T follicular helper cell (primary cell): Measurements from ENCODE around the gene NEGR1.

Source experiments
- DNase-seq: peaks from one replicate; pipeline ENCODE4 v3.0.0-alpha.2; 2020; ENCODE audit warnings: low read depth

The NEGR1 gene

GRCh38 chr1:71561206-71561605 lies 721.1 kb downstream of the NEGR1 start:
- no peak for DNase-seq

GRCh38 chr1:71559880-71560279 lies 722.5 kb downstream of the NEGR1 start:
- DNase-seq, result no peak

GRCh38 chr1:71557138-71557537 lies 725.2 kb downstream of the NEGR1 start:
- DNase-seq, result no peak

GRCh38 chr1:71548398-71548890 lies 733.9 kb downstream of the NEGR1 start:
- no peak for DNase-seq

GRCh38 chr1:71542155-71542554 lies 740.2 kb downstream of the NEGR1 start:
- DNase-seq, result no peak

- no peak for DNase-seq
Measured at GRCh38 chr1:71533950-71534349, 748.4 kb downstream of the NEGR1 start.

- DNase-seq, result no peak
Measured at GRCh38 chr1:71532343-71532742, 750.0 kb downstream of the NEGR1 start.

- no peak for DNase-seq
Measured at GRCh38 chr1:71526824-71527223, 755.5 kb downstream of the NEGR1 start.

- no peak for DNase-seq
Measured at GRCh38 chr1:71522721-71523120, 759.6 kb downstream of the NEGR1 start.

GRCh38 chr1:71521655-71522264 lies 760.6 kb downstream of the NEGR1 start:
- no peak for DNase-seq

GRCh38 chr1:71511505-71511904 lies 770.8 kb downstream of the NEGR1 start:
- DNase-seq, result no peak

- no peak for DNase-seq
Measured at GRCh38 chr1:71510725-71511124, 771.6 kb downstream of the NEGR1 start.

GRCh38 chr1:71509051-71509595 lies 773.2 kb downstream of the NEGR1 start:
- no peak for DNase-seq

GRCh38 chr1:71502006-71502405 lies 780.3 kb downstream of the NEGR1 start:
- no peak for DNase-seq

- DNase-seq, result no peak
Measured at GRCh38 chr1:71498542-71498941, 783.8 kb downstream of the NEGR1 start.

- DNase-seq, result no peak
Measured at GRCh38 chr1:71494163-71494562, 788.2 kb downstream of the NEGR1 start.

- DNase-seq, result no peak
Measured at GRCh38 chr1:71492298-71493041, 789.9 kb downstream of the NEGR1 start.

- DNase-seq, result no peak
Measured at GRCh38 chr1:71490432-71490831, 791.9 kb downstream of the NEGR1 start.

GRCh38 chr1:71488555-71489252 lies 793.6 kb downstream of the NEGR1 start:
- no peak for DNase-seq

- no peak for DNase-seq
Measured at GRCh38 chr1:71473331-71473730, 809.0 kb downstream of the NEGR1 start.

- no peak for DNase-seq
Measured at GRCh38 chr1:71465093-71465492, 817.2 kb downstream of the NEGR1 start.

GRCh38 chr1:71464016-71464415 lies 818.3 kb downstream of the NEGR1 start:
- no peak for DNase-seq

- DNase-seq, result no peak
Measured at GRCh38 chr1:71463144-71463543, 819.2 kb downstream of the NEGR1 start.
